Ascending aorta (tissue), 2 donors: ENCODE measurements around the gene B4GALT3. TPM values are rescaled to one million over a fixed set of nuclear protein-coding genes. Genes with fewer than 3 reads are reported as not detected.

Source experiments
- DNase-seq, 2 donors: peaks; one replicate each; pipeline ENCODE4 v3.0.0-alpha.2; 2019; ENCODE audit warnings: low spot score in 2 of 2
- H3K27ac ChIP-seq, 2 donors: fragments of 200-600 bp; sonication (generic); one replicate each; pipeline ENCODE4 v1.5.1; 2016 to 2017; ENCODE audit warnings: mild to moderate bottlenecking in 1 of 2
- H3K27me3 ChIP-seq: fragments of 200-600 bp; sonication (generic); one replicate; pipeline ENCODE4 v1.5.1; 2017
- H3K36me3 ChIP-seq, 2 donors: fragments of 200-600 bp; sonication (generic); one replicate each; pipeline ENCODE4 v1.5.1; 2016
- H3K4me1 ChIP-seq, 2 donors: fragments of 200-600 bp; sonication (generic); one replicate each; pipeline ENCODE4 v1.5.1; 2016 to 2017; ENCODE audit warnings: mild to moderate bottlenecking in 1 of 2
- H3K4me3 ChIP-seq, 2 donors: fragments of 200-600 bp; sonication (generic); one replicate each; pipeline ENCODE4 v1.5.1; 2016 to 2017; ENCODE audit warnings: mild to moderate bottlenecking in 1 of 2
- H3K9me3 ChIP-seq, 2 donors: fragments of 200-600 bp; sonication (generic); one replicate each; pipeline ENCODE4 v1.5.1; 2016
- CTCF ChIP-seq, 3 experiments: fragments of 200-600 bp in 2 of 3; fragments of 450-650 bp in 1 of 3; sonication (generic) in 2 of 3; IDR thresholded peaks; one replicate each; pipeline ENCODE4 v1.5.1; 2016 to 2019; ENCODE audit warnings: antibody characterized with exemption in 3 of 3, mild to moderate bottlenecking in 1 of 3, moderate library complexity in 1 of 3
- intact Hi-C: fragments of 100-400 bp; cut with DNase I; formaldehyde crosslinking; loops from one replicate; pipeline ENCODE4 v1.15.1; 2023
- total RNA-seq: library from RNA; depleted of rRNA; stranded (reverse); fragments of >200 nt; gene quantifications from one replicate; pipeline ENCODE4 v1.1.0, GENCODE V29; 2016

The B4GALT3 gene
- total RNA-seq, 1 donor from 2014 or later: 26.9 TPM

- Histone ChIP-seq H3K36me3 (peaks cover 6 to 17% of the 10 kb centered on the region in 2 donors), H3K4me3 (no peak overlapping the region), H3K4me1 (peaks cover 0 to 4% of the 10 kb centered on the region in 2 donors), H3K9me3 (no peaks in the 10 kb centered on the region), H3K27ac (peak overlapping the region in 1 of 2 donors; percentile 78), H3K27me3 (no peaks in the 10 kb centered on the region)
- intact Hi-C loops: no loop called here
- DNase-seq: no peak
- no peak for TF ChIP-seq CTCF (IDR thresholded peaks at IDR 0.05)
Observed at GRCh38 chr1:161218301-161219077, 41.2 kb upstream of the B4GALT3 start.

GRCh38 chr1:161217831-161218230, 40.5 kb upstream of the B4GALT3 start:
- no peak for TF ChIP-seq CTCF (IDR thresholded peaks at IDR 0.05)
- intact Hi-C loops: no loop called here
- Histone ChIP-seq H3K36me3 (peaks cover 12 to 23% of the 10 kb centered on the region in 2 donors), H3K27me3 (no peaks in the 10 kb centered on the region), H3K9me3 (no peaks in the 10 kb centered on the region), H3K4me3 (peak overlapping the region in 1 of 2 donors; percentile 39), H3K27ac (peak overlapping the region; percentile 72 to 78), H3K4me1 (peaks cover 0 to 4% of the 10 kb centered on the region in 2 donors)
- DNase-seq: no peak

DNA sequence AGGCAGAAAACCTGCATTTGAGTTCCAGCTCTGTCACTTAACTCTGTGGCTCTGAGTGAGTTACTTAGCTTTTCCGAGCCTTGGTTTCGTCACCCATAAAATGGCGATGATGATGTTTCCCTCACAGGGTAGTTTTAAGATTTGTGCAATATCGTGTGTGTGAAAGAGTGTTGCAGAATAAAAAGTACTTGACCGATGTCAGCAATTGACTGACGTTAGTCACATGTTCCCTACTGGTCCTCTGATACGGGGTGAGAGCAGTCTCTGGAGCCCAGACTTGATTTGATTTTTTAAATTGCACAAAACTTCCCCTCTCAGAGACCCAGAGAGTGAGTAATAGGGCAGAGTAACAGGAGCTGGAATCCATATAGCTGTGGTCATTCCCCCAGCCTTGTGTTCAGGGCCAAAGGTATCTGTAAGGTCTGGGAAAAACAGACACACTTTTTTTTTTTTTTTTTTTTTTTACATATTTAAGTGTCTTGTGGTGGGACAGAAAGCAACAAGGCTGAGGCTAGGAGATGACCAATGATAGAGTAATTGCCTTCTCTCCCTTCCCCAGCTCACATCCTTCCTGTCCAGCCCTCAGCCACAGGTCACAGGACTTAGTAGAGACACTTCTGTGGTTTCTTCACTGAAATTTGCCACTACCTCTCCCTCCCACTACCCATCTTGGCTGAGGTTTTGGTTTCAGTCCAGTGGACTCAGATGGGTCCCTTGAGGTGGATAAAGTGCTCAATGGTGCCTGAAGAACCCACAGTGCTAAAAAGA, 39.8 kb upstream of the B4GALT3 start:
- intact Hi-C loops: no loop called here
- DNase-seq: no peak
- Histone ChIP-seq H3K4me1 (peaks cover 0 to 4% of the 10 kb centered on the region in 2 donors), H3K27ac (peak overlapping the region; percentile 78 to 84), H3K4me3 (peak overlapping the region in 1 of 2 donors; percentile 39), H3K9me3 (no peaks in the 10 kb centered on the region), H3K27me3 (no peaks in the 10 kb centered on the region), H3K36me3 (peaks cover 19 to 30% of the 10 kb centered on the region in 2 donors)
- no peak for TF ChIP-seq CTCF (IDR thresholded peaks at IDR 0.05)

DNA sequence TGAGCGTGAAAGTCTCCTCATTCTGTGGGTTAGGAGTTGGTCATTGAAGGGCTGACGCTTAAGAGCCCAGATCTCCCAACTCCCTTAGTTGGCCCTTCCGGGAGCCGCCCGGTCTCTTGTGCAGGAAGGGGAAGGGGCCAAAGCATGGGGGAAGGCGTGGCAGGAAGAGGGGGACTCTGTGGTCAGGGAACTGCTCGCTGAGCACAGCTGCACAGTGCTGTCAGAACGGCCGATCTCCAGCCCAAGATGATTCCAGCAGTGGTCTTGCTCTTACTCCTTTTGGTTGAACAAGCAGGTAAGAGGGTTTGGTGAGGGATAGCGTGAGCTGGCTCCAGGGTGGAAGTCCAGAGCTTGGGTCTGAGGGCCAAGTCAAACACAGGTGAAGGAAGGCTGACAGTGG, 37.8 kb upstream of the B4GALT3 start, which contains the start of gene FCER1G:
Gene FCER1G, plus strand, starts transcription at position 220 of the 400 bp plus-strand sequence. Its CDS starts 27 bp downstream, at position 247.
- no peak for TF ChIP-seq CTCF (IDR thresholded peaks at IDR 0.05)
- no peaks in the 10 kb centered on the region for H3K9me3 ChIP-seq
- peak in 1 of 2 donors; percentile 79 for DNase-seq
- peak within 1 kb of the TSS in 1 of 2 donors; percentile 39 for H3K4me3 ChIP-seq
- peaks cover 0 to 4% of the 10 kb centered on the region in 2 donors for H3K4me1 ChIP-seq
- intact Hi-C loops: no loop called here
- peak within 1 kb of the TSS; percentile 78 to 84 for H3K27ac ChIP-seq
- no peaks in the 10 kb centered on the region for H3K27me3 ChIP-seq
- H3K36me3 ChIP-seq: peaks cover 38 to 51% of the 10 kb centered on the region in 2 donors

DNA sequence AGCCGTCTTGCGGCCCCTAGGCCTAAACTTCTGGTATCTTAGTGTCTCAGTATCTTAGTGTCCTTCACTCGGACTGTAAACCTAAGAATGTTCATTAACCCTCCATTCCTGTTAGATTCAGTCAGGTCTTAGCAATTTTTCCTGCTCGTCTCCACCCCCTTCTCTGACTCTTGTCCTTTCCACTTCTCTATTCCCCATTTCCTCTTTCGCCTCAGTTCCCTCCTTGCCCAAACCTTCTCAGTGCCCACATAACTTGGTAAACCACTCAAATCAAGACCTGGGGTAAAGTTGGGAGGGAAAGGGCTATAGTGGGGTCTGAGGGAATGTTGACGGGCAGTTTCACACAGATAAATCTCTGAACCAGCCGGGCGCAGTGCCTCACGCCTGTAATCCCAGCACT, 37.1 kb upstream of the B4GALT3 start:
- no peak overlapping the region for H3K4me3 ChIP-seq
- no peak for DNase-seq
- peak overlapping the region in 1 of 2 donors; percentile 84 for H3K27ac ChIP-seq
- no peaks in the 10 kb centered on the region for H3K9me3 ChIP-seq
- intact Hi-C loops: no loop called here
- H3K27me3 ChIP-seq: no peaks in the 10 kb centered on the region
- peaks cover 0 to 4% of the 10 kb centered on the region in 2 donors for H3K4me1 ChIP-seq
- TF ChIP-seq CTCF (IDR thresholded peaks at IDR 0.05): no peak
- H3K36me3 ChIP-seq: peaks cover 45 to 58% of the 10 kb centered on the region in 2 donors
